SK-N-SH treated with all-trans-retinoic acid at 6 μM for 48 hours (cell line): ENCODE data around the gene PEDS1.

Source experiments
- BACH2 ChIP-seq: fragments of 250-450 bp; sonication (Bioruptor Pico); IDR thresholded peaks from 2 replicates; pipeline ENCODE4 v1.9.0; 2021; ENCODE audit warnings: mild to moderate bottlenecking, borderline replicate concordance
- CREB5 ChIP-seq: fragments of 250-450 bp; sonication (Bioruptor Pico); IDR thresholded peaks from 2 replicates; pipeline ENCODE4 v1.5.1; 2020; ENCODE audit warnings: low read depth, mild to moderate bottlenecking, moderate library complexity
- RARB ChIP-seq: fragments of 250-450 bp; sonication (Bioruptor Pico); IDR thresholded peaks from 2 replicates; pipeline ENCODE4 v1.8.0; 2021; ENCODE audit warnings: mild to moderate bottlenecking, moderate library complexity
- TCF4 ChIP-seq: fragments of 250-450 bp; sonication (Bioruptor Pico); IDR thresholded peaks from 2 replicates; pipeline ENCODE4 v1.8.0; 2021; ENCODE audit warnings: mild to moderate bottlenecking, moderate library complexity, borderline replicate concordance
- ZC3H10 ChIP-seq: fragments of 250-450 bp; sonication (Bioruptor Pico); IDR thresholded peaks from 2 replicates; pipeline ENCODE4 v1.5.1; 2021; ENCODE audit warnings: mild to moderate bottlenecking, moderate library complexity
- ZFP3 ChIP-seq: fragments of 250-450 bp; sonication (Bioruptor Pico); IDR thresholded peaks from 2 replicates; pipeline ENCODE4 v1.5.0; 2020; ENCODE audit warnings: mild to moderate bottlenecking, moderate library complexity
- ZFP30 ChIP-seq: fragments of 450-650 bp; formaldehyde crosslinking; IDR thresholded peaks from 2 replicates; pipeline ENCODE4 v1.5.0; 2022; ENCODE audit warnings: mild to moderate bottlenecking, moderate library complexity
- ZNF70 ChIP-seq: fragments of 450-650 bp; formaldehyde crosslinking; IDR thresholded peaks from 2 replicates; pipeline ENCODE4 v1.5.0; 2020; ENCODE audit warnings: mild to moderate bottlenecking, moderate library complexity
- TF ChIP-seq, protein P1 (sequence below): fragments of 250-450 bp; sonication (Bioruptor Pico); IDR thresholded peaks from 2 replicates; pipeline ENCODE4 v1.5.0; 2020; ENCODE audit warnings: mild to moderate bottlenecking, moderate library complexity

DNA sequence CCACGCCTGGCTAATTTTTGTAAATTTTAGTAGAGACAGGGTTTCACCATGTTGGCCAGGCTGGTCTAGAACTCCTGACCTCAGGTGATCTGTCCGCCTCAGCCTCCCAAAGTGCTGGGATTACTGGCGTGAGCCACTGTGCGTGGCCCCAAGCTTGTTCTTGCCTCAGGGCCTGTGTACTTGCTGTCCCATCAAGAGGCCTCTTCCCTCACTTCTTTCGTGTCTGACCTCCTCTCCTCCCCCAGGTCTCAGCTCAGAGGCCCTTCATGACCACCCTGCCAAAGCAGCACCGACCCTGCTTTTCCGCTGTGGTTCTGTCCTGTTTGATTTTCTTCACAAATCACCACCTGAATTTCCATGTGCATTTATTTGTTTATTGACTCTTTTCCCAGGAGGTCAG, 30.1 kb downstream of the PEDS1 start:
- no peak for TF ChIP-seq ZFP3 (CRISPR knock-in tag)
- TF ChIP-seq TCF4 (CRISPR knock-in tag): no peak
- TF ChIP-seq CREB5: no peak
- no peak for TF ChIP-seq ZC3H10
- TF ChIP-seq ZNF70 (CRISPR knock-in tag): no peak
- TF ChIP-seq, protein P1, sequence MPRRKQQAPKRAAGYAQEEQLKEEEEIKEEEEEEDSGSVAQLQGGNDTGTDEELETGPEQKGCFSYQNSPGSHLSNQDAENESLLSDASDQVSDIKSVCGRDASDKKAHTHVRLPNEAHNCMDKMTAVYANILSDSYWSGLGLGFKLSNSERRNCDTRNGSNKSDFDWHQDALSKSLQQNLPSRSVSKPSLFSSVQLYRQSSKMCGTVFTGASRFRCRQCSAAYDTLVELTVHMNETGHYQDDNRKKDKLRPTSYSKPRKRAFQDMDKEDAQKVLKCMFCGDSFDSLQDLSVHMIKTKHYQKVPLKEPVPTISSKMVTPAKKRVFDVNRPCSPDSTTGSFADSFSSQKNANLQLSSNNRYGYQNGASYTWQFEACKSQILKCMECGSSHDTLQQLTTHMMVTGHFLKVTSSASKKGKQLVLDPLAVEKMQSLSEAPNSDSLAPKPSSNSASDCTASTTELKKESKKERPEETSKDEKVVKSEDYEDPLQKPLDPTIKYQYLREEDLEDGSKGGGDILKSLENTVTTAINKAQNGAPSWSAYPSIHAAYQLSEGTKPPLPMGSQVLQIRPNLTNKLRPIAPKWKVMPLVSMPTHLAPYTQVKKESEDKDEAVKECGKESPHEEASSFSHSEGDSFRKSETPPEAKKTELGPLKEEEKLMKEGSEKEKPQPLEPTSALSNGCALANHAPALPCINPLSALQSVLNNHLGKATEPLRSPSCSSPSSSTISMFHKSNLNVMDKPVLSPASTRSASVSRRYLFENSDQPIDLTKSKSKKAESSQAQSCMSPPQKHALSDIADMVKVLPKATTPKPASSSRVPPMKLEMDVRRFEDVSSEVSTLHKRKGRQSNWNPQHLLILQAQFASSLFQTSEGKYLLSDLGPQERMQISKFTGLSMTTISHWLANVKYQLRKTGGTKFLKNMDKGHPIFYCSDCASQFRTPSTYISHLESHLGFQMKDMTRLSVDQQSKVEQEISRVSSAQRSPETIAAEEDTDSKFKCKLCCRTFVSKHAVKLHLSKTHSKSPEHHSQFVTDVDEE: no peak
- no peak for TF ChIP-seq BACH2
- TF ChIP-seq RARB (CRISPR knock-in tag): no peak
- TF ChIP-seq ZFP30 (CRISPR knock-in tag): no peak
